Prostate gland (tissue), 2 donors: ENCODE results near the gene SMPD1. TPM values are rescaled to one million over a fixed set of nuclear protein-coding genes. Genes with fewer than 3 reads are reported as not detected.
"Not testable (repeated sequence)": the region's sequence is repeated elsewhere in the genome, so short reads cannot be mapped to it uniquely, and the experiment has no call there.

ENCODE experiments used
- DNase-seq: peaks from one replicate; pipeline ENCODE4 v3.0.0-alpha.2; 2019; ENCODE audit warnings: low spot score
- H3K27ac ChIP-seq, 2 donors: fragments of 200-600 bp; sonication (generic); 2 replicates each; pipeline ENCODE4 v1.5.1; 2017 to 2019
- H3K27me3 ChIP-seq: fragments of 200-600 bp; sonication (generic); replicated peaks from 2 replicates; pipeline ENCODE4 v1.5.1; 2019; ENCODE audit not compliant: insufficient read depth
- H3K36me3 ChIP-seq, 2 donors: fragments of 200-600 bp; sonication (generic); 1 replicate in 1 of 2; 2 replicates in 1 of 2; pipeline versions ENCODE4 v1.5.1 to v1.8.1; 2017 to 2019
- H3K4me1 ChIP-seq: fragments of 200-600 bp; sonication (generic); replicated peaks from 2 replicates; pipeline ENCODE4 v1.5.1; 2019
- H3K4me3 ChIP-seq, 2 donors: fragments of 200-600 bp; sonication (generic); 2 replicates each; pipeline ENCODE4 v1.5.1; 2017 to 2019
- H3K9me3 ChIP-seq: fragments of 200-600 bp; sonication (generic); 2 replicates; pipeline ENCODE4 v1.5.1; 2017
- POLR2A ChIP-seq: fragments of 450-650 bp; IDR thresholded peaks from one replicate; pipeline ENCODE4 v1.6.1; 2016; ENCODE audit warnings: antibody characterized with exemption, mild to moderate bottlenecking
- POLR2AphosphoS5 ChIP-seq: sonication (generic); formaldehyde crosslinking; IDR thresholded peaks from one replicate; pipeline ENCODE4 v1.6.1; 2017; ENCODE audit warnings: antibody characterized with exemption
- WGBS: methylation state at CpG from one replicate; pipeline ENCODE4 v1.1.5; 2018; 5-methylcytosine and 5-hydroxymethylcytosine counted together
- intact Hi-C: fragments of 100-400 bp; cut with DNase I; formaldehyde crosslinking; loops from one replicate; pipeline ENCODE4 v1.14.2; 2022
- total RNA-seq, 2 donors: library from RNA; depleted of rRNA; stranded (reverse); fragments of >200 nt; gene quantifications; one replicate each; pipeline ENCODE4 v1.1.0, GENCODE V29; 2016
- TF ChIP-seq, protein P1 (sequence below), 4 experiments: fragments of 200-600 bp in 2 of 4; fragments of 450-650 bp in 2 of 4; sonication (generic) in 2 of 4; IDR thresholded peaks; 1 replicate in 3 of 4; 2 replicates in 1 of 4; pipeline ENCODE4 v1.5.1; 2016 to 2019; ENCODE audit warnings: antibody characterized with exemption in 4 of 4, mild to moderate bottlenecking in 2 of 4, moderate library complexity in 2 of 4

SMPD1 gene
- total RNA-seq, 2 donors from 2014 or later: 51.7 to 59.2 TPM

- H3K27me3 ChIP-seq: no peaks in the 10 kb centered on the region
- 76% methylated on average over 1 of the region's 1 CpG for WGBS
- H3K27ac ChIP-seq: no peak overlapping the region
- intact Hi-C loops: no loop called here
- DNase-seq: no peak
- TF ChIP-seq, protein P1, sequence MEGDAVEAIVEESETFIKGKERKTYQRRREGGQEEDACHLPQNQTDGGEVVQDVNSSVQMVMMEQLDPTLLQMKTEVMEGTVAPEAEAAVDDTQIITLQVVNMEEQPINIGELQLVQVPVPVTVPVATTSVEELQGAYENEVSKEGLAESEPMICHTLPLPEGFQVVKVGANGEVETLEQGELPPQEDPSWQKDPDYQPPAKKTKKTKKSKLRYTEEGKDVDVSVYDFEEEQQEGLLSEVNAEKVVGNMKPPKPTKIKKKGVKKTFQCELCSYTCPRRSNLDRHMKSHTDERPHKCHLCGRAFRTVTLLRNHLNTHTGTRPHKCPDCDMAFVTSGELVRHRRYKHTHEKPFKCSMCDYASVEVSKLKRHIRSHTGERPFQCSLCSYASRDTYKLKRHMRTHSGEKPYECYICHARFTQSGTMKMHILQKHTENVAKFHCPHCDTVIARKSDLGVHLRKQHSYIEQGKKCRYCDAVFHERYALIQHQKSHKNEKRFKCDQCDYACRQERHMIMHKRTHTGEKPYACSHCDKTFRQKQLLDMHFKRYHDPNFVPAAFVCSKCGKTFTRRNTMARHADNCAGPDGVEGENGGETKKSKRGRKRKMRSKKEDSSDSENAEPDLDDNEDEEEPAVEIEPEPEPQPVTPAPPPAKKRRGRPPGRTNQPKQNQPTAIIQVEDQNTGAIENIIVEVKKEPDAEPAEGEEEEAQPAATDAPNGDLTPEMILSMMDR (IDR thresholded peaks at IDR 0.05): no peak
- TF ChIP-seq POLR2AphosphoS5 (no peak), POLR2A (no peak)
- H3K9me3 ChIP-seq: no peaks in the 10 kb centered on the region
- no peaks in the 10 kb centered on the region for H3K36me3 ChIP-seq
- H3K4me3 ChIP-seq: no peak overlapping the region
- no peaks in the 10 kb centered on the region for H3K4me1 ChIP-seq
These were observed 1.5 kb upstream of the SMPD1 start for GRCh38 chr11:6388748-6389147.

GRCh38 chr11:6390718-6391469, 620 bp downstream of the SMPD1 start:
- TF ChIP-seq POLR2A: no peak
- TF ChIP-seq POLR2AphosphoS5: no peak
- TF ChIP-seq, protein P1 (IDR thresholded peaks at IDR 0.05): no peak
- DNase-seq: no peak
- no peaks in the 10 kb centered on the region for H3K36me3 ChIP-seq
- peak overlapping the region; percentile 82 to 92 for H3K27ac ChIP-seq
- no peaks in the 10 kb centered on the region for H3K4me1 ChIP-seq
- H3K9me3 ChIP-seq: no peaks in the 10 kb centered on the region
- H3K27me3 ChIP-seq: no peaks in the 10 kb centered on the region
- peak overlapping the region; percentile 66 to 85 for H3K4me3 ChIP-seq
- intact Hi-C loops: no loop called here
- WGBS: 33% methylated on average over 19 of the region's 19 CpGs

GRCh38 chr11:6391537-6392134, 1.4 kb downstream of the SMPD1 start:
- no peak for DNase-seq
- 95% methylated on average over 18 of the region's 18 CpGs for WGBS
- no peaks in the 10 kb centered on the region for H3K27me3 ChIP-seq
- intact Hi-C loops: no loop called here
- TF ChIP-seq POLR2AphosphoS5: no peak
- TF ChIP-seq, protein P1 (IDR thresholded peaks at IDR 0.05): no peak
- TF ChIP-seq POLR2A: no peak
- H3K4me3 ChIP-seq: no peak overlapping the region
- no peak overlapping the region for H3K27ac ChIP-seq
- H3K4me1 ChIP-seq: no peaks in the 10 kb centered on the region
- no peaks in the 10 kb centered on the region for H3K9me3 ChIP-seq
- H3K36me3 ChIP-seq: no peaks in the 10 kb centered on the region

DNA sequence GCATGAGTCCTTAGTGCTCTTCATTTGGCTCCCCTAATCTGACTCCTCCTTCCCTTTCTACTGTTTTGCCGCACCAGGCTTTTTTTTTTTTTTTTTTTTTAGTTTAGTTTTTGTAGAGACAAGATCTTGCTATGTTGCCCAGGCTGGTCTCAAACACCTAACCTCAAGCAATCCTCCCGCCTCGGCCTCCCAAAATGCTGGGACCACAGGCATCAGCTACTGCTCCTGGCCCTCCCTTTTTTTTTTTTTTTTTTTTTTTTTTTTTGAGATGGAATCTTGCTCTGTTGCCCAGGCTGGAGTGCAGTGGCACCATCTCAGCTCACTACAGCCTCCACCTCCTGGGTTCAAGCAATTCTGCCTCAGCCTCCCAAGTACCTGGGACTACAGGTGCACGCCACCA, 2.0 kb downstream of the SMPD1 start:
- H3K36me3 ChIP-seq, intact Hi-C loops, DNase-seq, H3K4me1 ChIP-seq, H3K27ac ChIP-seq, H3K4me3 ChIP-seq, H3K9me3 ChIP-seq, H3K27me3 ChIP-seq: not testable (repeated sequence)
- 95% methylated on average over 4 of the region's 4 CpGs for WGBS

GRCh38 chr11:6393989-6394670, 3.9 kb downstream of the SMPD1 start:
- Histone ChIP-seq H3K9me3 (no peaks in the 10 kb centered on the region), H3K4me1 (no peaks in the 10 kb centered on the region), H3K36me3 (no peaks in the 10 kb centered on the region), H3K4me3 (no peak overlapping the region), H3K27me3 (no peaks in the 10 kb centered on the region), H3K27ac (no peak overlapping the region)
- 80% methylated on average over 16 of the region's 16 CpGs for WGBS
- TF ChIP-seq POLR2A: no peak
- no peak for TF ChIP-seq POLR2AphosphoS5
- TF ChIP-seq, protein P1 (IDR thresholded peaks at IDR 0.05): no peak
- DNase-seq: no peak
- intact Hi-C loops: no loop called here
